Thymus (tissue), 11 donors: ENCODE data around the gene SFXN2. TPM values are rescaled to one million over a fixed set of nuclear protein-coding genes. Genes with fewer than 3 reads are reported as not detected.

Experiments used
- DNase-seq, 9 donors: peaks; one replicate each; pipeline ENCODE4 v3.0.0-alpha.2; 2013; ENCODE audit warnings: low spot score in 9 of 9, low read depth in 6 of 9, missing footprints in 1 of 9
- H3K27ac ChIP-seq, 2 donors: one replicate each; pipeline ENCODE4 v1.5.1; 2013; ENCODE audit warnings: control low read depth in 1 of 2, low read depth in 1 of 2, low read length in 1 of 2, mild to moderate bottlenecking in 1 of 2, moderate library complexity in 1 of 2
- H3K27me3 ChIP-seq, 2 donors: one replicate each; pipeline ENCODE4 v1.5.1; 2013; ENCODE audit warnings: low read length in 1 of 2; ENCODE audit not compliant: control insufficient read depth in 2 of 2, insufficient read depth in 1 of 2
- H3K36me3 ChIP-seq, 2 donors: one replicate each; pipeline ENCODE4 v1.5.1; 2013; ENCODE audit warnings: low read length in 1 of 2, mild to moderate bottlenecking in 1 of 2, moderate library complexity in 1 of 2; ENCODE audit not compliant: control insufficient read depth in 2 of 2, insufficient read depth in 2 of 2
- H3K4me1 ChIP-seq, 2 donors: one replicate each; pipeline ENCODE4 v1.5.1; 2013; ENCODE audit warnings: low read length in 2 of 2; ENCODE audit not compliant: control insufficient read depth in 2 of 2, insufficient read depth in 2 of 2
- H3K4me3 ChIP-seq, 2 donors: one replicate each; pipeline ENCODE4 v1.5.1; 2013; ENCODE audit warnings: low read length in 2 of 2, control low read depth in 1 of 2, mild to moderate bottlenecking in 1 of 2
- H3K9me3 ChIP-seq, 2 donors: one replicate each; pipeline ENCODE4 v1.5.1; 2013; ENCODE audit warnings: low read length in 1 of 2, mild to moderate bottlenecking in 1 of 2; ENCODE audit not compliant: control insufficient read depth in 2 of 2, insufficient read depth in 1 of 2
- WGBS: extraction: QIAGEN DNeasy Blood & Tissue Kit; methylation state at CpG from one replicate; pipeline ENCODE4 v1.1.7; 2013; 5-methylcytosine and 5-hydroxymethylcytosine counted together
- polyA plus RNA-seq: library from polyadenylated mRNA; stranded (reverse); fragments of 200-250 nt; gene quantifications from one replicate; pipeline ENCODE4 v1.2.3, GENCODE V29; 2013
- total RNA-seq: library from RNA; stranded (reverse); fragments of 120-200 nt; gene quantifications from one replicate; pipeline ENCODE4 v1.2.4, GENCODE V29; 2013
- donor health status: healthy.

Gene SFXN2
- total and polyA plus RNA-seq, 2 donors: 10.8 to 14.9 TPM

- Histone ChIP-seq H3K27me3 (no peaks in the 10 kb centered on the region), H3K36me3 (no peaks in the 10 kb centered on the region), H3K9me3 (no peaks in the 10 kb centered on the region), H3K4me1 (peaks cover 66 to 86% of the 10 kb centered on the region in 2 donors), H3K4me3 (no peak overlapping the region), H3K27ac (no peak overlapping the region)
- 83% methylated on average over 6 of the region's 6 CpGs for WGBS
- peak in 1 of 9 donors; percentile 44 for DNase-seq
Measured at GRCh38 chr10:102670871-102671434, 43.5 kb upstream of the SFXN2 start.

GRCh38 chr10:102673236-102673818 is 41.1 kb upstream of the SFXN2 start:
- no peaks in the 10 kb centered on the region for H3K36me3 ChIP-seq
- peaks cover 74 to 100% of the 10 kb centered on the region in 2 donors for H3K4me1 ChIP-seq
- peak overlapping the region; percentile 36 to 57 for H3K4me3 ChIP-seq
- 70% methylated on average over 13 of the region's 13 CpGs for WGBS
- DNase-seq: peak in 1 of 9 donors; percentile 53
- no peaks in the 10 kb centered on the region for H3K9me3 ChIP-seq
- no peaks in the 10 kb centered on the region for H3K27me3 ChIP-seq
- peak overlapping the region; percentile 78 to 89 for H3K27ac ChIP-seq

- peak overlapping the region; percentile 89 to 98 for H3K27ac ChIP-seq
- H3K4me3 ChIP-seq: peak overlapping the region; percentile 36 to 57
- 1% methylated on average over 19 of the region's 19 CpGs for WGBS
- H3K36me3 ChIP-seq: no peaks in the 10 kb centered on the region
- no peaks in the 10 kb centered on the region for H3K27me3 ChIP-seq
- peaks cover 74 to 100% of the 10 kb centered on the region in 2 donors for H3K4me1 ChIP-seq
- DNase-seq: peak; percentile 81 to 98 (median 92)
- no peaks in the 10 kb centered on the region for H3K9me3 ChIP-seq
Measured at GRCh38 chr10:102673819-102674511, 40.5 kb upstream of the SFXN2 start.

- peaks cover 72 to 100% of the 10 kb centered on the region in 2 donors for H3K4me1 ChIP-seq
- peak in 8 of 9 donors; percentile 61 to 93 (median 78) for DNase-seq
Measured at GRCh38 chr10:102674566-102674965, 39.9 kb upstream of the SFXN2 start.

GRCh38 chr10:102675011-102675665 is 39.3 kb upstream of the SFXN2 start:
- peak in 1 of 9 donors; percentile 60 for DNase-seq
- Histone ChIP-seq H3K4me1 (peaks cover 66 to 95% of the 10 kb centered on the region in 2 donors), H3K9me3 (no peaks in the 10 kb centered on the region), H3K27ac (peak overlapping the region; percentile 89 to 98), H3K36me3 (no peaks in the 10 kb centered on the region), H3K27me3 (no peaks in the 10 kb centered on the region), H3K4me3 (peak overlapping the region; percentile 36 to 57)
- WGBS: 56% methylated on average over 8 of the region's 8 CpGs

More at GRCh38 chr10:102674566-102674965, 39.9 kb upstream of the SFXN2 start:
- H3K9me3 ChIP-seq: no peaks in the 10 kb centered on the region
- WGBS: 4% methylated on average over 2 of the region's 2 CpGs
- H3K27me3 ChIP-seq: no peaks in the 10 kb centered on the region
- peak overlapping the region; percentile 89 to 98 for H3K27ac ChIP-seq
- H3K4me3 ChIP-seq: peak overlapping the region; percentile 36 to 57
- H3K36me3 ChIP-seq: no peaks in the 10 kb centered on the region

GRCh38 chr10:102675666-102676533 is 38.5 kb upstream of the SFXN2 start:
- WGBS: 46% methylated on average over 16 of the region's 16 CpGs
- Histone ChIP-seq H3K27ac (peak overlapping the region; percentile 89 to 98), H3K4me3 (no peak overlapping the region), H3K27me3 (no peaks in the 10 kb centered on the region), H3K4me1 (peaks cover 59 to 88% of the 10 kb centered on the region in 2 donors), H3K9me3 (no peaks in the 10 kb centered on the region), H3K36me3 (no peaks in the 10 kb centered on the region)
- no peak for DNase-seq

GRCh38 chr10:102676534-102677315 is 37.7 kb upstream of the SFXN2 start:
- Histone ChIP-seq H3K9me3 (no peaks in the 10 kb centered on the region), H3K27ac (peak overlapping the region; percentile 38 to 40), H3K4me1 (peaks cover 55 to 82% of the 10 kb centered on the region in 2 donors), H3K27me3 (no peaks in the 10 kb centered on the region), H3K36me3 (peaks cover 0 to 4% of the 10 kb centered on the region in 2 donors), H3K4me3 (no peak overlapping the region)
- no peak for DNase-seq
- 91% methylated on average over 9 of the region's 9 CpGs for WGBS
